SK-N-SH (cell line): ENCODE measurements around the gene LPCAT3. TPM values are rescaled to one million over a fixed set of nuclear protein-coding genes. Genes with fewer than 3 reads are reported as not detected.

Experiments used
- CTCF ChIA-PET: fragments of 300-600, 350-600 bp; formaldehyde crosslinking; extraction: SDS; loops from one replicate; lab custom pipeline; 2021; lab: Yijun Ruan, JAX
- POLR2A ChIA-PET: fragments of 350-600 bp; sonication (Branson Sonifier 250); formaldehyde crosslinking; extraction: SDS; loops from one replicate; lab custom pipeline; 2020; ENCODE audit warnings: antibody characterized with exemption, inconsistent platforms; lab: Yijun Ruan, JAX
- DNase-seq: peaks from one replicate; pipeline ENCODE4 v3.0.0; 2012
- H2AFZ ChIP-seq: fragments of 200-600 bp; sonication (generic); 2 replicates; pipeline ENCODE4 v1.8.1; 2016; ENCODE audit warnings: antibody characterized with exemption, mild to moderate bottlenecking, low read depth
- H3F3A ChIP-seq: fragments of 200-600 bp; sonication (generic); replicated peaks from 2 replicates; pipeline ENCODE3; 2016; ENCODE audit warnings: antibody characterized with exemption, mild to moderate bottlenecking; ENCODE audit not compliant: insufficient read depth
- H3K27ac ChIP-seq, 2 experiments: fragments of 200-500 bp in 1 of 2; fragments of 200-600 bp in 1 of 2; sonication (Bioruptor generic) in 1 of 2; sonication (generic), shearing (Covaris generic) in 1 of 2; 2 replicates each; pipeline versions ENCODE4 v1.5.1 to v1.6.1; 2014 to 2016; ENCODE audit warnings: low read depth in 2 of 2, inconsistent platforms in 1 of 2, low read length in 1 of 2, mild to moderate bottlenecking in 1 of 2, mixed read lengths in 1 of 2
- H3K27me3 ChIP-seq: fragments of 200-600 bp; sonication (generic), shearing (Covaris generic); 2 replicates; pipeline ENCODE4 v1.6.1; 2016; ENCODE audit warnings: mixed run types; ENCODE audit not compliant: insufficient read depth
- H3K36me3 ChIP-seq, 2 experiments: fragments of 200-500 bp in 1 of 2; fragments of 200-600 bp in 1 of 2; sonication (Bioruptor generic) in 1 of 2; sonication (generic) in 1 of 2; replicated peaks in 1 of 2; 2 replicates each; pipeline versions ENCODE3 to v1.5.1; 2014 to 2016; ENCODE audit warnings: low read length in 1 of 2, mild to moderate bottlenecking in 1 of 2; ENCODE audit not compliant: insufficient read depth in 2 of 2, control insufficient read depth in 1 of 2
- H3K4me1 ChIP-seq, 2 experiments: fragments of 200-500 bp in 1 of 2; fragments of 200-600 bp in 1 of 2; sonication (Bioruptor generic) in 1 of 2; sonication (generic), shearing (Covaris generic) in 1 of 2; 2 replicates each; pipeline versions ENCODE4 v1.5.1 to v1.6.1; 2014 to 2016; ENCODE audit warnings: low read depth in 1 of 2, low read length in 1 of 2, mixed run types in 1 of 2; ENCODE audit not compliant: insufficient read depth in 2 of 2, control insufficient read depth in 1 of 2
- H3K4me2 ChIP-seq: fragments of 200-600 bp; sonication (generic), shearing (Covaris generic); 2 replicates; pipeline ENCODE4 v1.6.1; 2017; ENCODE audit warnings: mixed run types
- H3K4me3 ChIP-seq, 2 experiments: fragments of 200-500 bp in 1 of 2; fragments of 200-600 bp in 1 of 2; sonication (Bioruptor generic) in 1 of 2; sonication (generic), shearing (Covaris generic) in 1 of 2; 2 replicates each; pipeline versions ENCODE4 v1.5.1 to v1.8.1; 2014 to 2016; ENCODE audit warnings: low read depth in 2 of 2, inconsistent platforms in 1 of 2, low read length in 1 of 2, mild to moderate bottlenecking in 1 of 2, mixed read lengths in 1 of 2, moderate library complexity in 1 of 2
- H3K79me2 ChIP-seq: fragments of 200-600 bp; sonication (generic); 2 replicates; pipeline ENCODE4 v1.8.1; 2017; ENCODE audit warnings: mild to moderate bottlenecking; ENCODE audit not compliant: insufficient read depth
- H3K9ac ChIP-seq: fragments of 200-600 bp; sonication (generic); 2 replicates; pipeline ENCODE4 v1.6.1; 2017; ENCODE audit warnings: mixed run types
- H3K9me2 ChIP-seq: fragments of 200-600 bp; sonication (generic); 2 replicates; pipeline ENCODE4 v1.6.1; 2017; ENCODE audit warnings: mixed run types
- H3K9me3 ChIP-seq: fragments of 200-600 bp; sonication (generic); 2 replicates; pipeline ENCODE4 v1.6.1; 2017; ENCODE audit warnings: mixed run types, mild to moderate bottlenecking, moderate library complexity
- H4K20me1 ChIP-seq: fragments of 200-600 bp; sonication (generic); 2 replicates; pipeline ENCODE4 v1.6.1; 2017; ENCODE audit warnings: mild to moderate bottlenecking, mixed run types; ENCODE audit not compliant: insufficient read depth
- EP300 ChIP-seq, 2 experiments: IDR thresholded peaks; 2 replicates each; pipeline versions ENCODE4 v1.4.0 to v1.6.1; 2012; ENCODE audit warnings: borderline replicate concordance in 1 of 2, low read depth in 1 of 2, low read length in 1 of 2
- EZH2phosphoT487 ChIP-seq: fragments of 200-600 bp; sonication (generic); IDR thresholded peaks from 2 replicates; pipeline ENCODE4 v1.6.1; 2017; ENCODE audit warnings: low read depth, mixed run types, mild to moderate bottlenecking, antibody characterized with exemption, moderate library complexity, borderline replicate concordance
- FOXM1 ChIP-seq: IDR thresholded peaks from 2 replicates; pipeline ENCODE4 v1.4.0; 2012; ENCODE audit warnings: low read depth, mild to moderate bottlenecking
- NRF1 ChIP-seq: IDR thresholded peaks from 2 replicates; pipeline ENCODE4 v1.6.1; 2012; ENCODE audit warnings: low read depth, mild to moderate bottlenecking, low read length
- RAD21 ChIP-seq: IDR thresholded peaks from 2 replicates; pipeline ENCODE4 v1.6.1; 2012; ENCODE audit warnings: mild to moderate bottlenecking, low read length
- SMC3 ChIP-seq: IDR thresholded peaks from 2 replicates; pipeline ENCODE4 v1.6.1; 2012; ENCODE audit warnings: low read depth, low read length, improper control_type of control experiment
- WGBS: methylation state at CpG from one replicate; pipeline ENCODE4 v1.1.6; 2017; ENCODE audit warnings: low lambda C conversion rate; 5-methylcytosine and 5-hydroxymethylcytosine counted together
- polyA plus RNA-seq, 3 experiments: library from polyadenylated mRNA; depleted of rRNA; stranded (reverse); fragments of >200 nt; gene quantifications; 2 replicates each; pipeline ENCODE4 v1.2.3, GENCODE V29; 2012
- TF ChIP-seq, protein P1 (sequence below): IDR thresholded peaks from 2 replicates; pipeline ENCODE4 v1.6.1; 2012; ENCODE audit warnings: mild to moderate bottlenecking, low read depth, low read length, moderate library complexity
- TF ChIP-seq, protein P2 (sequence below): fragments of 200-600 bp; sonication (generic); IDR thresholded peaks from 2 replicates; pipeline ENCODE4 v1.6.1; 2017; ENCODE audit warnings: antibody characterized with exemption, mild to moderate bottlenecking, moderate library complexity

Gene LPCAT3
- polyA plus RNA-seq, 1 of the 3 experiments (the other 2 are of a cell fraction): 23.8 TPM

DNA sequence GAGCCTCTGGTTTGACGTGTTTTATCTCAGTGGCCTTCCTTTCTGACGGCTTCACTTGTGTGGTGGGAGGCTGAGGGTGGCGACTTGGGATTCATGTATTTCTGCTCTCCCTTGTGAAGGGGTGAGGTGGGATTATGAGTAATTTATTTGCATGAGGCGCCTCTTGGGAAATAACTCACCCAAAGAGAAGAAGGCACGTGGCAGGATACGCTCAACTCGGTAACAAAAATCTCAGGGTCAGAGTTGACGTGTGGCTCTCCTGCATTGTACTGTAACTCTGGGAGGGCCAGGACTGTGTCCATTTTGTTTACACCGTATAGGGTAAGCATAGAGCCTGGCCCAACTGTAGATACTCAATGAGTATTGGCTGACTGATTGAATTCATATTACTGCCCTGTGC lies 27.6 kb upstream of the LPCAT3 start (continued):
- TF ChIP-seq, protein P1, sequence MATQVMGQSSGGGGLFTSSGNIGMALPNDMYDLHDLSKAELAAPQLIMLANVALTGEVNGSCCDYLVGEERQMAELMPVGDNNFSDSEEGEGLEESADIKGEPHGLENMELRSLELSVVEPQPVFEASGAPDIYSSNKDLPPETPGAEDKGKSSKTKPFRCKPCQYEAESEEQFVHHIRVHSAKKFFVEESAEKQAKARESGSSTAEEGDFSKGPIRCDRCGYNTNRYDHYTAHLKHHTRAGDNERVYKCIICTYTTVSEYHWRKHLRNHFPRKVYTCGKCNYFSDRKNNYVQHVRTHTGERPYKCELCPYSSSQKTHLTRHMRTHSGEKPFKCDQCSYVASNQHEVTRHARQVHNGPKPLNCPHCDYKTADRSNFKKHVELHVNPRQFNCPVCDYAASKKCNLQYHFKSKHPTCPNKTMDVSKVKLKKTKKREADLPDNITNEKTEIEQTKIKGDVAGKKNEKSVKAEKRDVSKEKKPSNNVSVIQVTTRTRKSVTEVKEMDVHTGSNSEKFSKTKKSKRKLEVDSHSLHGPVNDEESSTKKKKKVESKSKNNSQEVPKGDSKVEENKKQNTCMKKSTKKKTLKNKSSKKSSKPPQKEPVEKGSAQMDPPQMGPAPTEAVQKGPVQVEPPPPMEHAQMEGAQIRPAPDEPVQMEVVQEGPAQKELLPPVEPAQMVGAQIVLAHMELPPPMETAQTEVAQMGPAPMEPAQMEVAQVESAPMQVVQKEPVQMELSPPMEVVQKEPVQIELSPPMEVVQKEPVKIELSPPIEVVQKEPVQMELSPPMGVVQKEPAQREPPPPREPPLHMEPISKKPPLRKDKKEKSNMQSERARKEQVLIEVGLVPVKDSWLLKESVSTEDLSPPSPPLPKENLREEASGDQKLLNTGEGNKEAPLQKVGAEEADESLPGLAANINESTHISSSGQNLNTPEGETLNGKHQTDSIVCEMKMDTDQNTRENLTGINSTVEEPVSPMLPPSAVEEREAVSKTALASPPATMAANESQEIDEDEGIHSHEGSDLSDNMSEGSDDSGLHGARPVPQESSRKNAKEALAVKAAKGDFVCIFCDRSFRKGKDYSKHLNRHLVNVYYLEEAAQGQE: no peak
- TF ChIP-seq NRF1: no peak

DNA sequence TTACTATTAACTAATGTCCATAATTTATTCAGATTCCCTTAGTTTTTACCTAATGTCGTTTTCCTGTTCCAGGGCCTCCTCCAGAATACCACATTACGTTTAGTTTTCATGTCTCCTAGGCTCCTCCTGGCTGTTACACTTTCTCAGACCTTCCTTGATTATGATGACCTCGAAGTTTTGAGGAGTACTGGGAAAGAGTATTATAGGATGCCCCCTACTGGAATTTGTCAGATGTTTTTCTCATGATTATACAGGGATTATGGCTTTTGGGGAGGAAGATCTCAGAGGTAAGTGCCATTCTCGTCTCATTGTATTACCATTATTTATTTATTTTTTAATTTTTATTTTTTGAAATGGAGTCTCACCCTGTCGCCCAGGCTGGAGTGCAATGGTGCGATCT lies 24.6 kb upstream of the LPCAT3 start:
- WGBS: 37% methylated on average over 6 of the region's 6 CpGs
- H3K9ac ChIP-seq: no peak overlapping the region
- H3K36me3 ChIP-seq: no peaks in the 10 kb centered on the region
- H3K27ac ChIP-seq: no peak overlapping the region
- no peak overlapping the region for H2AFZ ChIP-seq
- POLR2A ChIA-PET: no interaction called here
- H3K9me3 ChIP-seq: no peaks in the 10 kb centered on the region
- H3K9me2 ChIP-seq: no peaks in the 10 kb centered on the region
- no peaks in the 10 kb centered on the region for H3K79me2 ChIP-seq
- DNase-seq: peak; percentile 41
- H3K27me3 ChIP-seq: no peaks in the 10 kb centered on the region
- H4K20me1 ChIP-seq: no peaks in the 10 kb centered on the region
- no peaks in the 10 kb centered on the region for H3F3A ChIP-seq
- CTCF ChIA-PET: interaction anchor here (0.9 to 2.0 kb wide), 9 partner anchors 9 to 99 kb away, joined by 3 to 7 read pairs (median 3); partner anchors contain the start of genes C12orf57, C1S and RNU7-1
- H3K4me3 ChIP-seq: no peak overlapping the region; a peak in 1 of 4 replicates
- no peaks in the 10 kb centered on the region for H3K4me1 ChIP-seq
- H3K4me2 ChIP-seq: no peak overlapping the region
- TF ChIP-seq SMC3 (peak; percentile 24; the same call in 1 of the 2 replicates), EZH2phosphoT487 (no peak), RAD21 (peak; percentile 48), FOXM1 (no peak)
- TF ChIP-seq, protein P2, sequence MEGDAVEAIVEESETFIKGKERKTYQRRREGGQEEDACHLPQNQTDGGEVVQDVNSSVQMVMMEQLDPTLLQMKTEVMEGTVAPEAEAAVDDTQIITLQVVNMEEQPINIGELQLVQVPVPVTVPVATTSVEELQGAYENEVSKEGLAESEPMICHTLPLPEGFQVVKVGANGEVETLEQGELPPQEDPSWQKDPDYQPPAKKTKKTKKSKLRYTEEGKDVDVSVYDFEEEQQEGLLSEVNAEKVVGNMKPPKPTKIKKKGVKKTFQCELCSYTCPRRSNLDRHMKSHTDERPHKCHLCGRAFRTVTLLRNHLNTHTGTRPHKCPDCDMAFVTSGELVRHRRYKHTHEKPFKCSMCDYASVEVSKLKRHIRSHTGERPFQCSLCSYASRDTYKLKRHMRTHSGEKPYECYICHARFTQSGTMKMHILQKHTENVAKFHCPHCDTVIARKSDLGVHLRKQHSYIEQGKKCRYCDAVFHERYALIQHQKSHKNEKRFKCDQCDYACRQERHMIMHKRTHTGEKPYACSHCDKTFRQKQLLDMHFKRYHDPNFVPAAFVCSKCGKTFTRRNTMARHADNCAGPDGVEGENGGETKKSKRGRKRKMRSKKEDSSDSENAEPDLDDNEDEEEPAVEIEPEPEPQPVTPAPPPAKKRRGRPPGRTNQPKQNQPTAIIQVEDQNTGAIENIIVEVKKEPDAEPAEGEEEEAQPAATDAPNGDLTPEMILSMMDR: peak; percentile 45

DNA sequence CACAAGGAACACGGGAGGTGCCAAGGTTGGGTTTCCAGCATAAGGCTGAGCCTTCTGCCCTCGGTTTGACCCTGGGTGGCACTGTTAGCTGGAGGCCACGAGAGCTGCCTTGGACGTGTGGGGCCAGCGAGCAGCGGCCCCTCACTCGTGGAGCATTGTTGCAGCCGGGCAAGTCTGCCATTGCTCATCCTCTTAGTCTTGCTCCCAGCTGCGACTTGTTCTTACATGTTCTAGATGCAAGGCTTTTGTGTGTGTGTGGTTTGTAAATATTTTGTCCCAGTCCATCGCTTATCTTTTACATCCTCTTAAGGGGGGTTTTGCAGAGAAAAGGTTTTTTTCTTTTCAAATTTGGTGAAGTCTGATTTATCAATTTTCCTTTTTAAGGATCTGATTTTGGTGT lies 21.1 kb upstream of the LPCAT3 start:
- H4K20me1 ChIP-seq: no peaks in the 10 kb centered on the region
- no peak for TF ChIP-seq EP300 (IDR thresholded peaks at IDR 0.05; ENCODE audit: borderline replicate concordance in 1 of 2, low read depth in 1 of 2, low read length in 1 of 2)
- TF ChIP-seq SMC3: no peak
- TF ChIP-seq, all 33 proteins: peak for 0
- Histone ChIP-seq H3K4me3 (no peak overlapping the region), H3K9me2 (no peaks in the 10 kb centered on the region), H3K4me1 (peaks cover 0 to 5% of the 10 kb centered on the region in 2 experiments; a peak in 1 of 4 replicates), H3K36me3 (no peaks in the 10 kb centered on the region), H3K27ac (no peak overlapping the region), H3K79me2 (no peaks in the 10 kb centered on the region), H3F3A (no peaks in the 10 kb centered on the region), H3K4me2 (no peak overlapping the region), H3K9ac (no peak overlapping the region), H2AFZ (no peak overlapping the region), H3K27me3 (no peaks in the 10 kb centered on the region), H3K9me3 (no peaks in the 10 kb centered on the region)
- WGBS: 68% methylated on average over 7 of the region's 10 CpGs
- CTCF ChIA-PET: interaction anchor here (1.1 kb wide), 1 partner anchor 74 kb away, joined by 3 read pairs; no protein-coding TSS in a partner anchor
- DNase-seq: no peak
- POLR2A ChIA-PET: no interaction called here
